K562 (cell line): ENCODE results near the gene CARD10.

Experiments used
- CEBPB ChIP-seq: fragments of 450-650 bp; IDR thresholded peaks from 2 replicates; pipeline ENCODE4 v1.6.1; 2016; ENCODE audit warnings: missing genetic modification characterization, missing compliant biosample characterization
- JUN ChIP-seq, 2 experiments: sonication (generic) in 1 of 2; formaldehyde crosslinking in 1 of 2; IDR thresholded peaks; 2 replicates each; pipeline versions ENCODE4 v1.6.1 to v1.8.0; 2012 to 2022; ENCODE audit warnings: borderline replicate concordance in 2 of 2, mild to moderate bottlenecking in 2 of 2, improper control_type of control experiment in 1 of 2, low read depth in 1 of 2, low read length in 1 of 2, missing genetic modification reagents in 1 of 2
- JUND ChIP-seq, 2 experiments: IDR thresholded peaks; 2 replicates in 1 of 2; 3 replicates in 1 of 2; pipeline ENCODE4 v1.6.1; 2011; ENCODE audit warnings: borderline replicate concordance in 2 of 2, low read depth in 2 of 2, low read length in 2 of 2, improper control_type of control experiment in 1 of 2, missing biosample characterization in 1 of 2, missing genetic modification characterization in 1 of 2, missing genetic modification reagents in 1 of 2
- RCOR1 ChIP-seq, 2 experiments: IDR thresholded peaks; 2 replicates each; pipeline ENCODE4 v1.6.1; 2012; ENCODE audit warnings: low read depth in 2 of 2, low read length in 2 of 2, borderline replicate concordance in 1 of 2, improper control_type of control experiment in 1 of 2
- SP1 ChIP-seq: sonication (generic); formaldehyde crosslinking; IDR thresholded peaks from 2 replicates; pipeline ENCODE4 v1.8.1; 2022; ENCODE audit warnings: mild to moderate bottlenecking, missing genetic modification reagents
- ZBTB11 ChIP-seq, 3 experiments: fragments of 200-800 bp in 1 of 3; fragments of 250-450 bp in 1 of 3; fragments of 450-650 bp in 1 of 3; sonication (Bioruptor Pico) in 1 of 3; sonication (Bioruptor generic) in 1 of 3; formaldehyde crosslinking in 1 of 3; IDR thresholded peaks; 2 replicates each; pipeline versions ENCODE4 v1.6.1 to v1.8.0; 2016 to 2022; ENCODE audit warnings: mild to moderate bottlenecking in 2 of 3, missing genetic modification characterization in 2 of 3, missing compliant biosample characterization in 1 of 3, moderate library complexity in 1 of 3
- ZFX ChIP-seq: sonication (generic); formaldehyde crosslinking; IDR thresholded peaks from 2 replicates; pipeline ENCODE4 v1.8.0; 2022; ENCODE audit warnings: mild to moderate bottlenecking, missing genetic modification reagents, moderate library complexity
- TF ChIP-seq, protein P1 (sequence below), 3 experiments: IDR thresholded peaks in 2 of 3; conservative IDR thresholded peaks in 1 of 3; 2 replicates each; pipeline ENCODE4 v1.5.1; 2011 to 2012; ENCODE audit warnings: low read length in 3 of 3, mild to moderate bottlenecking in 3 of 3, control low read depth in 2 of 3, improper control_type of control experiment in 1 of 3, inconsistent platforms in 1 of 3, low read depth in 1 of 3, mixed read lengths in 1 of 3, moderate library complexity in 1 of 3; ENCODE audit not compliant: insufficient read depth in 2 of 3
- TF ChIP-seq, protein P2 (sequence below): fragments of 450-650 bp; formaldehyde crosslinking; IDR thresholded peaks from 2 replicates; pipeline ENCODE4 v1.4.0; 2022; ENCODE audit warnings: missing genetic modification characterization
- TF ChIP-seq, protein P3 (sequence below): fragments of 250-450 bp; sonication (Bioruptor Pico); IDR thresholded peaks from 2 replicates; pipeline ENCODE4 v1.8.0; 2021; ENCODE audit warnings: moderate library complexity, mild to moderate bottlenecking, inconsistent platforms
- TF ChIP-seq, protein P4 (sequence below): sonication (generic); formaldehyde crosslinking; IDR thresholded peaks from 2 replicates; pipeline ENCODE4 v1.8.1; 2022; ENCODE audit warnings: missing genetic modification reagents

- TF ChIP-seq ZBTB11 (CRISPR knock-in tag; IDR thresholded peaks at IDR 0.05) (no peak), ZFX (no peak), CEBPB (tag) (no peak), SP1 (CRISPR knock-in tag) (no peak), RCOR1 (IDR thresholded peaks at IDR 0.05; ENCODE audit: borderline replicate concordance in 1 of 2, low read depth in 2 of 2, low read length in 2 of 2) (no peak), JUND (IDR thresholded peaks at IDR 0.05; ENCODE audit: borderline replicate concordance, low read depth, low read length) (peak; percentile 74; the same call in 1 of the 2 replicates), JUND (tag; IDR thresholded peaks at IDR 0.05; ENCODE audit: borderline replicate concordance, low read depth, low read length) (peak; percentile 68; the same call in 1 of the 3 replicates), JUN (IDR thresholded peaks at IDR 0.05; ENCODE audit: borderline replicate concordance, low read depth, low read length) (no peak), JUN (CRISPR knock-in tag; IDR thresholded peaks at IDR 0.05; ENCODE audit: borderline replicate concordance) (no peak)
- TF ChIP-seq, protein P1, sequence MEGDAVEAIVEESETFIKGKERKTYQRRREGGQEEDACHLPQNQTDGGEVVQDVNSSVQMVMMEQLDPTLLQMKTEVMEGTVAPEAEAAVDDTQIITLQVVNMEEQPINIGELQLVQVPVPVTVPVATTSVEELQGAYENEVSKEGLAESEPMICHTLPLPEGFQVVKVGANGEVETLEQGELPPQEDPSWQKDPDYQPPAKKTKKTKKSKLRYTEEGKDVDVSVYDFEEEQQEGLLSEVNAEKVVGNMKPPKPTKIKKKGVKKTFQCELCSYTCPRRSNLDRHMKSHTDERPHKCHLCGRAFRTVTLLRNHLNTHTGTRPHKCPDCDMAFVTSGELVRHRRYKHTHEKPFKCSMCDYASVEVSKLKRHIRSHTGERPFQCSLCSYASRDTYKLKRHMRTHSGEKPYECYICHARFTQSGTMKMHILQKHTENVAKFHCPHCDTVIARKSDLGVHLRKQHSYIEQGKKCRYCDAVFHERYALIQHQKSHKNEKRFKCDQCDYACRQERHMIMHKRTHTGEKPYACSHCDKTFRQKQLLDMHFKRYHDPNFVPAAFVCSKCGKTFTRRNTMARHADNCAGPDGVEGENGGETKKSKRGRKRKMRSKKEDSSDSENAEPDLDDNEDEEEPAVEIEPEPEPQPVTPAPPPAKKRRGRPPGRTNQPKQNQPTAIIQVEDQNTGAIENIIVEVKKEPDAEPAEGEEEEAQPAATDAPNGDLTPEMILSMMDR (IDR thresholded peaks at IDR 0.05 in 2 of 3, conservative IDR thresholded peaks at IDR 0.05 in 1 of 3; ENCODE audit: insufficient read depth in 2 of 3, low read depth in 1 of 3, low read length in 3 of 3): no peak
- TF ChIP-seq, protein P2, sequence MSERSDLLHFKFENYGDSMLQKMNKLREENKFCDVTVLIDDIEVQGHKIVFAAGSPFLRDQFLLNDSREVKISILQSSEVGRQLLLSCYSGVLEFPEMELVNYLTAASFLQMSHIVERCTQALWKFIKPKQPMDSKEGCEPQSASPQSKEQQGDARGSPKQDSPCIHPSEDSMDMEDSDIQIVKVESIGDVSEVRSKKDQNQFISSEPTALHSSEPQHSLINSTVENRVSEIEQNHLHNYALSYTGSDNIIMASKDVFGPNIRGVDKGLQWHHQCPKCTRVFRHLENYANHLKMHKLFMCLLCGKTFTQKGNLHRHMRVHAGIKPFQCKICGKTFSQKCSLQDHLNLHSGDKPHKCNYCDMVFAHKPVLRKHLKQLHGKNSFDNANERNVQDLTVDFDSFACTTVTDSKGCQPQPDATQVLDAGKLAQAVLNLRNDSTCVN (CRISPR knock-in tag): no peak
- TF ChIP-seq, protein P3, sequence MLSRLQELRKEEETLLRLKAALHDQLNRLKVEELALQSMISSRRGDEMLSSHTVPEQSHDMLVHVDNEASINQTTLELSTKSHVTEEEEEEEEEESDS: no peak
- TF ChIP-seq, protein P4, sequence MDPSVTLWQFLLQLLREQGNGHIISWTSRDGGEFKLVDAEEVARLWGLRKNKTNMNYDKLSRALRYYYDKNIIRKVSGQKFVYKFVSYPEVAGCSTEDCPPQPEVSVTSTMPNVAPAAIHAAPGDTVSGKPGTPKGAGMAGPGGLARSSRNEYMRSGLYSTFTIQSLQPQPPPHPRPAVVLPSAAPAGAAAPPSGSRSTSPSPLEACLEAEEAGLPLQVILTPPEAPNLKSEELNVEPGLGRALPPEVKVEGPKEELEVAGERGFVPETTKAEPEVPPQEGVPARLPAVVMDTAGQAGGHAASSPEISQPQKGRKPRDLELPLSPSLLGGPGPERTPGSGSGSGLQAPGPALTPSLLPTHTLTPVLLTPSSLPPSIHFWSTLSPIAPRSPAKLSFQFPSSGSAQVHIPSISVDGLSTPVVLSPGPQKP (CRISPR knock-in tag): no peak
Measured at GRCh38 chr22:37533995-37534394, 14.8 kb upstream of the CARD10 start.
